Sigmoid colon (tissue), 7 donors: ENCODE data around the gene RASSF4. TPM values are rescaled to one million over a fixed set of nuclear protein-coding genes. Genes with fewer than 3 reads are reported as not detected.
A peak's percentile ranks its signal among the peaks of the same experiment; 100 is the strongest.

Experiments
- DNase-seq: peaks from one replicate; pipeline ENCODE4 v3.0.0-alpha.2; 2019
- H3K27ac ChIP-seq, 4 donors: fragments of 200-600 bp; sonication (generic); one replicate each; pipeline ENCODE4 v1.5.1; 2016 to 2019; ENCODE audit warnings: mild to moderate bottlenecking in 1 of 4
- H3K27me3 ChIP-seq, 3 donors: fragments of 200-600 bp; sonication (generic); one replicate each; pipeline ENCODE4 v1.5.1; 2019; ENCODE audit warnings: mild to moderate bottlenecking in 1 of 3
- H3K36me3 ChIP-seq, 4 donors: fragments of 200-600 bp; sonication (generic); one replicate each; pipeline ENCODE4 v1.5.1; 2016 to 2019
- H3K4me1 ChIP-seq, 4 donors: fragments of 200-600 bp; sonication (generic); one replicate each; pipeline ENCODE4 v1.5.1; 2017 to 2019
- H3K4me3 ChIP-seq, 4 donors: fragments of 200-600 bp; sonication (generic); one replicate each; pipeline ENCODE4 v1.5.1; 2017 to 2019; ENCODE audit warnings: mild to moderate bottlenecking in 2 of 4, moderate library complexity in 1 of 4
- H3K9me3 ChIP-seq, 4 donors: fragments of 200-600 bp in 3 of 4; sonication (generic) in 3 of 4; one replicate each; pipeline versions ENCODE4 v1.5.1 to v1.6.1; 2013 to 2019
- EP300 ChIP-seq, 4 donors: sonication (generic); formaldehyde crosslinking; IDR thresholded peaks; one replicate each; pipeline ENCODE4 v1.6.1; 2017; ENCODE audit warnings: antibody characterized with exemption in 4 of 4
- POLR2A ChIP-seq, 2 donors: fragments of 450-650 bp; IDR thresholded peaks; one replicate each; pipeline ENCODE4 v1.6.1; 2016; ENCODE audit warnings: antibody characterized with exemption in 2 of 2, mild to moderate bottlenecking in 2 of 2, moderate library complexity in 2 of 2
- POLR2AphosphoS5 ChIP-seq, 4 donors: sonication (generic); formaldehyde crosslinking; IDR thresholded peaks; one replicate each; pipeline ENCODE4 v1.6.1; 2017; ENCODE audit warnings: antibody characterized with exemption in 4 of 4
- WGBS, 2 donors: extraction: QIAGEN DNeasy Blood & Tissue Kit; methylation state at CpG; one replicate each; pipeline ENCODE4 v1.1.7; 2013; 5-methylcytosine and 5-hydroxymethylcytosine counted together
- intact Hi-C: fragments of 100-400 bp; cut with DNase I; formaldehyde crosslinking; loops from one replicate; pipeline ENCODE4 v1.15.1; 2023
- polyA plus RNA-seq, 3 donors: library from polyadenylated mRNA; stranded (reverse); fragments of 200-250 nt; gene quantifications; one replicate each; pipeline ENCODE4 v1.2.3, GENCODE V29; 2013
- total RNA-seq, 4 donors: library from RNA; depleted of rRNA; stranded (reverse); fragments of >200 nt; gene quantifications; one replicate each; pipeline ENCODE4 v1.1.0, GENCODE V29; 2016
- TF ChIP-seq, protein P1 (sequence below), 4 experiments: fragments of 450-650 bp in 3 of 4; fragments of 200-600 bp in 1 of 4; IDR thresholded peaks; one replicate each; pipeline ENCODE4 v1.5.1; 2016 to 2019; ENCODE audit warnings: antibody characterized with exemption in 4 of 4, mild to moderate bottlenecking in 3 of 4, moderate library complexity in 2 of 4
- donor health status: healthy with polysubstance abuse.
- donor health status: Bipolar disorder and iron deficiency.
- donor health status: healthy.

Gene RASSF4
- total and polyA plus RNA-seq, 7 donors = 7.8 to 61.7 (median 23.2) TPM

DNA sequence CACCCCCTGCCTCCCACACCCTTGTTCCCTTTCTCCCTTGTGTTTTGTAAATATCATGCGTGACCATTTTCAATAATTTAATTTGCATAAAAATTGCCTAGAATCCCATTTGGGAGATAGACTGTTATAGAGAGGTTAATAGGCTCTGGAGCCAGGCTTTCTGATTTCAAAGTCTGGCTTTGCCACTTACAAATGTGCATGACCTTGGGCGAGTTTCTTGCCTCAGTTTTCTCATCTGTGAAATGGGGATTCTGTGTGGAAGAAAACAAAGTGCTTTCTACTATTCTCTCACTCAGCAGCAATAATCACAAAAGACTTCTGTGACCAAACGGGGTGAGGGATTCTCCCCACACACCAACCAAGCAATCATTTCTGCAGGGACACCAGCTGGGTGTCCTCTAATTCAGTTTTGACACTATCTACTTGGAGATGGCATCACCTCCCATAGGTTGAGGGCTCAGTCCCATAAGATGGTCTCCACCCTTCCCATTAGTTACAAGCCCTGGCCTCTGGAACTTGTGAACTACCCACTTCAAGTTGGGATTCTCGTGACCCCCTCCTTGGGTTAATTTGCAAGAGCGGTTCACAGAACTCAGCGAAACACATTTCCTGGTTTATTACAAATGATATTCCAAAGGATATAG, 37.6 kb downstream of the RASSF4 start:
- Histone ChIP-seq H3K4me3 (no peak overlapping the region), H3K27ac (peak overlapping the region; percentile 78 to 97 (median 88)), H3K9me3 (no peaks in the 10 kb centered on the region), H3K4me1 (peaks cover 0 to 58% (median 46%) of the 10 kb centered on the region in 4 donors), H3K36me3 (peaks cover 0 to 15% (median 4%) of the 10 kb centered on the region in 4 donors), H3K27me3 (no peaks in the 10 kb centered on the region)
- no peak for DNase-seq
- intact Hi-C loops = no loop called here
- WGBS, 2 donors = 93 to 94% methylated on average over 6 of the region's 6 CpGs
- TF ChIP-seq EP300 (IDR thresholded peaks at IDR 0.05) = no peak
- TF ChIP-seq POLR2A (IDR thresholded peaks at IDR 0.05) = no peak
- TF ChIP-seq, protein P1, sequence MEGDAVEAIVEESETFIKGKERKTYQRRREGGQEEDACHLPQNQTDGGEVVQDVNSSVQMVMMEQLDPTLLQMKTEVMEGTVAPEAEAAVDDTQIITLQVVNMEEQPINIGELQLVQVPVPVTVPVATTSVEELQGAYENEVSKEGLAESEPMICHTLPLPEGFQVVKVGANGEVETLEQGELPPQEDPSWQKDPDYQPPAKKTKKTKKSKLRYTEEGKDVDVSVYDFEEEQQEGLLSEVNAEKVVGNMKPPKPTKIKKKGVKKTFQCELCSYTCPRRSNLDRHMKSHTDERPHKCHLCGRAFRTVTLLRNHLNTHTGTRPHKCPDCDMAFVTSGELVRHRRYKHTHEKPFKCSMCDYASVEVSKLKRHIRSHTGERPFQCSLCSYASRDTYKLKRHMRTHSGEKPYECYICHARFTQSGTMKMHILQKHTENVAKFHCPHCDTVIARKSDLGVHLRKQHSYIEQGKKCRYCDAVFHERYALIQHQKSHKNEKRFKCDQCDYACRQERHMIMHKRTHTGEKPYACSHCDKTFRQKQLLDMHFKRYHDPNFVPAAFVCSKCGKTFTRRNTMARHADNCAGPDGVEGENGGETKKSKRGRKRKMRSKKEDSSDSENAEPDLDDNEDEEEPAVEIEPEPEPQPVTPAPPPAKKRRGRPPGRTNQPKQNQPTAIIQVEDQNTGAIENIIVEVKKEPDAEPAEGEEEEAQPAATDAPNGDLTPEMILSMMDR (IDR thresholded peaks at IDR 0.05) = no peak
- TF ChIP-seq POLR2AphosphoS5 (IDR thresholded peaks at IDR 0.05) = no peak

DNA sequence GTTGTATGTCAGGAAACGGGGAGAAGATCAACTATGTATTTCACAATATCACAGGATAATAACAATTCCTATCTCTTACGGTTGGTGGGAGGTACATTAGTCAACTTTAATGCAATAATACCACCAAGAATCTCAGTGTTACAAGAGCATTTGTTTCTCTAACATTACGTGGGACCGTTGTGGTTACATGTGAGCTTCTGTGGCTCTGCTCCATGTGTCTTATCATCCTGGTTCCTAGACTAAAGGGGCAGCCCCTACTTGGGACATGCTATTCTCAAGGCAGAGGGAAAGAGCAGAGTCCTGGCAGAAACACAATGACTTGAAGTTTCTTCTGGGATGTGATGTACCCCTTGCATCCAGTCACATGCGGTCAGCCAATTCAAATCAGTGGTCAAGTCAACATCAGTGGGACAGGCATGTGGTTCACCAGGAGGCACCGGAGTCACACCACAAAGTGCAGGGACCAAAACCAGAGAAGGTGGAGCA, 38.6 kb downstream of the RASSF4 start:
- no peak for TF ChIP-seq POLR2A (IDR thresholded peaks at IDR 0.05)
- TF ChIP-seq, protein P1 (IDR thresholded peaks at IDR 0.05) = no peak
- no peak for TF ChIP-seq EP300 (IDR thresholded peaks at IDR 0.05)
- TF ChIP-seq POLR2AphosphoS5 (IDR thresholded peaks at IDR 0.05) = peak in 2 of 4 donors; percentile 34 to 55
- Histone ChIP-seq H3K4me3 (no peak overlapping the region), H3K9me3 (no peaks in the 10 kb centered on the region), H3K36me3 (peaks cover 0 to 8% (median 3%) of the 10 kb centered on the region in 4 donors), H3K4me1 (peaks cover 0 to 65% (median 52%) of the 10 kb centered on the region in 4 donors), H3K27ac (peak overlapping the region; percentile 84 to 97 (median 93)), H3K27me3 (no peaks in the 10 kb centered on the region)
- WGBS, 2 donors = 87 to 88% methylated on average over 6 of the region's 6 CpGs
- intact Hi-C loops = no loop called here
- peak; percentile 75 for DNase-seq

DNA sequence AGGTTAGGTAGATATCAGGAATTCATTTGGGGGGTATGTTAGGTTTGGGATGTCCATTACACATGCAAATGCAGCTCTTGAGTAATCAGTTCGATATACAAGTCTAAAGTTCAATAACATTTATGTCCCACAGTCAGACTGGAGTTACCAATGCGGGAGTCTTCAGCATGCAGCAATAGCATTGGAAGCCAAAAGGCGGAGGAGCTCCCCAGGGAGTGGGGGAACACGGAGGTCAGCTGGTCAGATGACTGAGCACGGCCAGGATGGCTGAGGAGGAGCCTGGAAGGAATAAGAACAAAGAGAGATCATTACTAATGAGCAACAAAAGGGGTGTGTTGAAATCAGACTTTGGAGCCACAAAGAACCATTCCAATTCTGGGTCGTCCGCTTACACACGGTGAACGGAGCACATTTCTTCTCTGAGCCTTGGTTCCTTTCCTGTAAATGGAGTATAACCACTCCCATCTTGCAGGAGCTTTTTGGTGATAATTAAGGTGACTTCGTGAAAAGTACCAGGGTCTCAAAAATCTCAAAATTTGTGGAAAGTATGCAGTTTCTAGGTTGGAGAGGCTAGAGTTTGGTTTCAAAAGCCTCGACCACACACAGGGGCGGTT, 40.6 kb downstream of the RASSF4 start:
- DNase-seq = peak; percentile 95
- Histone ChIP-seq H3K4me3 (peak overlapping the region; percentile 51 to 66 (median 61)), H3K27me3 (no peaks in the 10 kb centered on the region), H3K4me1 (peaks cover 0 to 67% (median 44%) of the 10 kb centered on the region in 4 donors), H3K36me3 (peaks cover 0 to 21% (median 5%) of the 10 kb centered on the region in 4 donors), H3K9me3 (no peaks in the 10 kb centered on the region), H3K27ac (peak overlapping the region; percentile 92 to 97 (median 93))
- intact Hi-C loops = loop anchor here (2.0 to 10.0 kb wide), 4 partner anchors 19 to 1325 kb away; partner anchors contain the start of gene RASSF4
- TF ChIP-seq POLR2AphosphoS5 (IDR thresholded peaks at IDR 0.05) (peak; percentile 11 to 68 (median 30)), EP300 (IDR thresholded peaks at IDR 0.05) (no peak)
- 43 to 63% methylated on average over 12 of the region's 12 CpGs for WGBS, 2 donors

DNA sequence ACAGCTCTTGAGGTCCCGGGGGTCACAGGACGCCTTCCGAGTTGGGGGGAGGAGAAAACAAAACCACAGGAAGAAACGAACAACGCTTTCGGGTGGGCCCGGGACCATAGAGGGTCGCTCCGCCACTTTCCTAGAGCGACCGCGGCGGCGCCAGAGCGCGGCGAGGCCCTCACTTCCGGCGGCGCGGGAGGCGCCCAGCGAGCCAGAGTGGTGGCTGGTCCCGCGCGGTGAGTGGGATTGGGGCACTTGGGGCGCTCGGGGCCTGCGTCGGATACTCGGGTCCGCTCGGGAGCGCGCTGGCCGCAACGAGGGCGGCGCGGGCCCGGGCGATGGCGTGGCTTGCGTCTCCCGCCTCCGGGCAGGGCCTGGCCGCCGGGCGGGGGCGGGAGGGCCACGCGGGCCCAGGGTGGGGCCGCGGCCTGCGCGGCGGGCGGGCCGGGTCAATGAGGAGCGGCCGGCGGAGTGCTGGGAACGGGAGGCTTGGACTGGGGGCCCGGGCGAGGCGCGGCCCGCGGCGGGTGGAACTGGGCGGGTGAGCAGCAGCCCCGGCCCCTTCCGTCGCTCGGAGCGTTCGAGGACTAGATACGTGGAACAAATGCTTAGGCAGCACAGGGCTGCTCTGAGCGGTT, 41.3 kb downstream of the RASSF4 start, which contains the start of gene ZNF22:
Gene ZNF22, plus strand, starts transcription at position 172 of the 629 bp plus-strand sequence. CDS start 2,446 bp downstream, outside the sequence.
- peak within 1 kb of the TSS; percentile 51 to 66 (median 61) for H3K4me3 ChIP-seq
- intact Hi-C loops = loop anchor here (2.0 to 10.0 kb wide), 4 partner anchors 20 to 1326 kb away; partner anchors contain the start of gene RASSF4
- H3K36me3 ChIP-seq = peaks cover 0 to 23% (median 5%) of the 10 kb centered on the region in 4 donors
- DNase-seq = peak; percentile 82
- H3K4me1 ChIP-seq = peaks cover 0 to 60% (median 38%) of the 10 kb centered on the region in 4 donors
- WGBS, 2 donors = 0 to 1% methylated on average over 79 of the region's 79 CpGs
- H3K27me3 ChIP-seq = no peaks in the 10 kb centered on the region
- H3K9me3 ChIP-seq = no peaks in the 10 kb centered on the region
- TF ChIP-seq EP300 (IDR thresholded peaks at IDR 0.05) (no peak), POLR2A (IDR thresholded peaks at IDR 0.05) (peak in 1 of 2 donors; percentile 48), POLR2AphosphoS5 (IDR thresholded peaks at IDR 0.05) (peak in 3 of 4 donors; percentile 32 to 81 (median 75))
- TF ChIP-seq, protein P1 (IDR thresholded peaks at IDR 0.05) = peak in 2 of 4 experiments; percentile 4 to 32
- H3K27ac ChIP-seq = peak within 1 kb of the TSS; percentile 92 to 97 (median 93)
